A673 (cell line): Measurements from ENCODE around the gene NCAM2.

Experiments
- CTCF ChIP-seq: fragments of 300-800, 200-600 bp; sonication (generic); conservative IDR thresholded peaks from 2 replicates; pipeline ENCODE4 v1.5.1; 2017; ENCODE audit warnings: low read depth, mild to moderate bottlenecking, antibody characterized with exemption, low read length, moderate library complexity, mixed read lengths
- EZH2 ChIP-seq: fragments of 200-600 bp; sonication (generic); IDR thresholded peaks from 2 replicates; pipeline ENCODE4 v1.6.1; 2017; ENCODE audit warnings: borderline replicate concordance, low read depth, mild to moderate bottlenecking, mixed read lengths, antibody characterized with exemption, low read length; ENCODE audit not compliant: poor library complexity, severe bottlenecking

GRCh38 chr21:20997636-20998455 lies at the start of gene NCAM2:
- TF ChIP-seq CTCF, result no peak
- no peak for TF ChIP-seq EZH2
